GM21529 (cell line): ENCODE data around the gene PSMG1.
A peak's percentile ranks its signal among the peaks of the same experiment; 100 is the strongest.

ENCODE experiments used
- ATAC-seq: cut with Tn5 transposase; IDR thresholded peaks from one replicate; pipeline ENCODE4 v1.9.1; 2021; ENCODE audit not compliant: unreplicated experiment

The PSMG1 gene

GRCh38 chr21:39189857-39190604 lies 6.8 kb upstream of the PSMG1 start:
- no peak for ATAC-seq

GRCh38 chr21:39188521-39189139 lies 5.4 kb upstream of the PSMG1 start:
- no peak for ATAC-seq

- no peak for ATAC-seq
Measured at GRCh38 chr21:39187141-39187540, 3.9 kb upstream of the PSMG1 start.

DNA sequence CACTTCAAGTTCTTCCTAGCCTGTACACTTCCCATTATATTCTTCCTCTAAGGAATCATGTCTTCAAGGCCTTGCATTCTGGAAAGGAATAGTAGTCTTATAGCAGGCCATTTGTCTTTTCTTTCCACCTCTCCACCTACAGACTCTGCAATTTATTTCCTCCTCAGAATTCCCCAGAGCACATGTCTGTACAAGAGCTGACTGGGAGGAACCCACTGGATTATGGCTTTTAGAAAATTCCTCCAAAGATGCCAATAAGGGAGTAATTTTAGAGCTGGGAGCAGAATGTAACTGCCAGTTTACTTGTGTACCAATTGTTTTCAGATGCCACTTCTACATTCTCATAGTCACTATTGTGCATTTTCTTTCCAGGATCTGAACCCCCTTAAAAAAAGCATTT lies 3.4 kb upstream of the PSMG1 start:
- no peak for ATAC-seq

DNA sequence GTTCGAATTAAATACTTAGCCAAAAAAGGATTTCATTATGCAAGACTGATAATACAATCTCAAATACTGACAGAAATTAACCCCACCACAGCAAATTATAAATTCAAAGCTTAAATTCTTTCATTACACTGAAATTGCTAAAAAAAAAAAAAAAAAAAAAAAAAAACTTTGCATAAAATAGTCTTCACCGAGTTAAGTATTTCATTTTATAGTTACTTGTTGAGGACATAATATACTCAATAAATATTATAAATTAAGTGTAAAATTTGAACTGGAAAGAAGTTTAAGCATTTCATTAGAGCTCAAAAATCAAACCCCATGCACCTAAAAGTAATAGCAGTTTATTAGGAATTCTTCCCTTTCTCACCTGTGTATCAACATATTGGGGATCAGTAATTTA lies 1.9 kb upstream of the PSMG1 start:
- no peak for ATAC-seq

GRCh38 chr21:39184050-39184980 lies 1.1 kb upstream of the PSMG1 start:
- ATAC-seq, result no peak

GRCh38 chr21:39182484-39183271 lies 573 bp downstream of the PSMG1 start:
- peak; percentile 32 for ATAC-seq

- no peak for ATAC-seq
Measured at GRCh38 chr21:39182016-39182415, 1.2 kb downstream of the PSMG1 start.

- ATAC-seq, result no peak
Measured at GRCh38 chr21:39181205-39181818, 1.9 kb downstream of the PSMG1 start.

- no peak for ATAC-seq
Measured at GRCh38 chr21:39180429-39181019, 2.7 kb downstream of the PSMG1 start.

- no peak for ATAC-seq
Measured at GRCh38 chr21:39178421-39178820, 4.8 kb downstream of the PSMG1 start.

DNA sequence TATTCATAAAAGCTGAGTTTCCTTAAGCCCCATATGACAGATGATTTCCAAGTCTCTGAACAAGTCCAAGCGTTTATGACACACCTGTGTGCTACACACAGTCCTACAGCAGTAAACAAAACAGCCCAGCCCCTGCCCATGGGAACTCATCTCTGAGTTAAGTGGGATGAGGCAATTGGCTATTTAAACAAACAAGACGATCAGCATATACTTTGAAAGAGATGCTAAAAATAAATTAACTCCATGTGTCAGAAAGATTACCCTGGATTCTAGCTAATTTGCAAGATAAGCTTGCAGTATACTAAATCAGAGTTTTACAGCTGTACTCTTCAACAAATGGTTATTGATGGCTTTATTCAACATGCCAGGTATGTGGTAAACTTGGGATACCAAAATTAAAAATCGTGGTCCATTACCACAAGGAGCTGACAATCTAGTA lies 7.0 kb downstream of the PSMG1 start:
- ATAC-seq, result no peak

DNA sequence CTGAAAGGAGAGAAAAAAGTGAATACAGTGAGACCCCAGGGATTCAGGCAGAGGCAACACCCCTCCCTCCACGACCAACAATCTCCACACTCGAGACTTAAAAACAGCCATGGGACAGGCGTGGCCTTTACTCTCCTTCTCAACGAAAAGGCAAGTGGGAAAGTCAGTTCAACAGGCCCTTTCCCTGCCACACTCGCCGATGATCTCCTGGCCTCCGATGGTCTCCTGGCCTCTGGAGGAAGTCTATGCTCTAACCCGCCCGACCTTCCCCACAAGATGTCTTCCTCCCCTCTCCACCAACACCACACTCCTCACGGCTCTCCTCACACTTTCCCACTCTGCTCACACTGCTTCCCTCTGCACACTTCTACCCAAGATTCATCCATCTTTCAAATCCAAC lies 7.6 kb downstream of the PSMG1 start:
- ATAC-seq, result no peak

DNA sequence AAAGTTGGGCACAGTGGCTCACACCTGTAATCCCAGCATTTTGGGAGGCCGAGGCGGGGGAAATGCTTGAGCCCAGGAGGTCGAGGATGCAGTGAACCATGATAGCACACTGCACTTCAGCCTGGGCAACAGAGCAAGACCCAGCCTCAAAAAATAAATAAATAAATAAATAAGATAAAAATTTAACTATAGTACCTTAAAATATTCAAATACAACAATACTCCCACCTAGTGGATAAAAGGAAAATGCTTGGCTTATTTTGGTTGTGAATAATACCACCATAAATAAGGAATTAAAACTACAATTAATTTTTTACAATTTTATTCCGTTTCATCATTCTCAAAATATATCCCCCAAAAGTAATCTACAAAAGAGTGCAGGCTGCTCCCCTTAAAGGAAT lies 8.1 kb downstream of the PSMG1 start:
- no peak for ATAC-seq

DNA sequence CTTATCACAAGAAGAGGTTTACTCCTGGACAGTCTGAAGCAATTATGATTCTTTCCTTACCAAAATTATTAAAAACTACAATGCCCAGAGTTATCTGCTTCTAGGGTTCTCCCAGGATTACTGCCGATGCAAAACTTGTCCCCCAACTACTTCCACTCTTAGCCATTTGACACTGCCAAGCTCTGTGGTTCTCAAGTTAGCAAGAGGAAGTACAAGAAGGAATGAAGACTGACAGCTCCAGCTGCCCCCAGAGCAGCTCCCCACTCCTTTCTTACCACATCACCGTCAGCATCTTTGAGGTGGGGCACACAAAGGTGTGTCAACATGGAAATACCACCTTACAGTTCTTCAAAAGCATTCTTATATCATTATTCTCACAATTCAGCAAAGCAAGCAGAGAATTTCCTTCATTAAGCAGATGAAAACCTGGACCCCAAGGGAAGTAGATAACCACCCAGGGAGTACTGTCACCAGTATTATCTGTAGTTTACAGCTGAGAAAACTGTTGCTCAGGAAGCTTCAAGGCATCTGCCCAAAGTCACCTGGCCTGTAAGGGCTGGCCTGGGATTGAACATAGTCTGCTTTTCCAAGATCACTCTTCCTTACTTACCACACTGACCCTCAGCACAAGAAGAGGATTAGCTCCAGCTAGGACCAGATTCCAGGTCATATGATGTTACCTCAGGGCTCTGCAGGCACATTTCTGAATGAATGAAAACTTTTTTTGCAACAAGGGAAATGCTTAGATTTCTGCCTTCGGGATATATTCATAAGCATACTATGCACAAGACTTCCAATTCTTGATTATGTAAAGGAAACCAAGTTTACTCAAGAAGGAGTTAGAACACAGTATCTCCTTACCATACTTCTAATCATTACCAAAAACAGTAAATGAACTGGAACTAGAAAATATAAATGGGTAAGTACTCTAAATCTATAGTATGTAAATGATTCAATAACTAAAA lies 9.3 kb downstream of the PSMG1 start:
- ATAC-seq, result no peak

DNA sequence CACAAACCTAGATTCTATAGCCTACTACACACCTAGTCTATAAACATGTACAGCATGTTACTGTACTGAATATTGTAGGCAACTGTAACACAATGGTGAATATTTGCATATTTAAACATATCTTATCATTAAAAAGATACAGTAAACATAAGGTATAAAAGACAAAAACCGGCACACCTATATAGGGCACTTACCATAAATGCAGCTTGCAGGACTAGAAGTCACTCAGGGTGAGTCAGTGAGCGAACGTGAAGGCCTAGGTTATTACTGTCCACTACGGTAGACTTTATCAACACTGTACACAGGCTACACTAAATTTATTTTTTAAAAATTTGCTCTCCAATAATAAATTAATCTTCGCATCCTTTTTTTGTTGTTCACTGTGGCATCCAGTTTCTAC lies 13.3 kb downstream of the PSMG1 start:
- ATAC-seq, result no peak

GRCh38 chr21:39168800-39169199 lies 14.5 kb downstream of the PSMG1 start:
- ATAC-seq, result no peak

GRCh38 chr21:39164523-39164922 lies 18.7 kb downstream of the PSMG1 start:
- no peak for ATAC-seq

- no peak for ATAC-seq
Measured at GRCh38 chr21:39161064-39161463, 22.2 kb downstream of the PSMG1 start.
